Measurements from ENCODE around the gene FAM221A. TPM values are rescaled to one million over a fixed set of nuclear protein-coding genes. Genes with fewer than 3 reads are reported as not detected.

The FAM221A gene
- total RNA-seq, 1 experiment from 2014 or later = 23.3 TPM

DNA sequence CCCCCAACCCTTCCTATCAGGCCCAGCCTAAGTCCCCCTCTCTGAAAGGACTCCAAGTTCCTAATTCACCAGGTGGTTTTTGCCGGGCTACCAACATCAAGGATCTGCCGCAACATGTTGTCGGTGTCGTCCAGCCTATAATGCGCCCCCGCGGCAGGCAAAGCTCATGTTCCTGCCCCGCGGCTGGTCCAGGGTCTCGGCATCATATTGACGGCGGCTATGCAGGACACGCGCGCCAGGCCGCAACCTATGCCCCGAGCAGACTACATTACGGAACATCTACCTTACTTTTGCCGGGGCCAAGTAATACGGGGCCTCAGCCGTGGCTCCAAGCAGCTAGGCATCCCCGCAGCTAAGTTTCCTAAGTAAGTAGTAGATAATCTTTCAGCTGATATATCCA, 24.6 kb upstream of the FAM221A start:
- H3K27me3 Mint-ChIP-seq (ENCODE audit: low read depth) = no peaks in the 10 kb centered on the region; the same call in none of the 2 replicates
- H3K27ac Mint-ChIP-seq = no peak overlapping the region
- H3K36me3 Mint-ChIP-seq = peaks cover 27% of the 10 kb centered on the region
- no peak for ATAC-seq
- ChIA-PET CTCF (interaction anchor here (0.6 to 2.3 kb wide), 5 partner anchors 25 to 324 kb away, joined by 3 to 25 read pairs (median 5); partner anchors contain the start of gene FAM221A), POLR2A (no interaction called here)
- H3K4me1 Mint-ChIP-seq = peaks cover 5% of the 10 kb centered on the region
- TF ChIP-seq ZNF121 (CRISPR knock-in tag; IDR thresholded peaks at IDR 0.05) (no peak), JAZF1 (CRISPR knock-in tag; IDR thresholded peaks at IDR 0.05) (no peak), CREB1 (CRISPR knock-in tag; IDR thresholded peaks at IDR 0.05) (no peak)
- TF ChIP-seq, protein P1, sequence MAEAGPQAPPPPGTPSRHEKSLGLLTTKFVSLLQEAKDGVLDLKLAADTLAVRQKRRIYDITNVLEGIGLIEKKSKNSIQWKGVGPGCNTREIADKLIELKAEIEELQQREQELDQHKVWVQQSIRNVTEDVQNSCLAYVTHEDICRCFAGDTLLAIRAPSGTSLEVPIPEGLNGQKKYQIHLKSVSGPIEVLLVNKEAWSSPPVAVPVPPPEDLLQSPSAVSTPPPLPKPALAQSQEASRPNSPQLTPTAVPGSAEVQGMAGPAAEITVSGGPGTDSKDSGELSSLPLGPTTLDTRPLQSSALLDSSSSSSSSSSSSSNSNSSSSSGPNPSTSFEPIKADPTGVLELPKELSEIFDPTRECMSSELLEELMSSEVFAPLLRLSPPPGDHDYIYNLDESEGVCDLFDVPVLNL (CRISPR knock-in tag; IDR thresholded peaks at IDR 0.05; ENCODE audit: borderline replicate concordance, low read depth) = no peak
- TF ChIP-seq, protein P2, sequence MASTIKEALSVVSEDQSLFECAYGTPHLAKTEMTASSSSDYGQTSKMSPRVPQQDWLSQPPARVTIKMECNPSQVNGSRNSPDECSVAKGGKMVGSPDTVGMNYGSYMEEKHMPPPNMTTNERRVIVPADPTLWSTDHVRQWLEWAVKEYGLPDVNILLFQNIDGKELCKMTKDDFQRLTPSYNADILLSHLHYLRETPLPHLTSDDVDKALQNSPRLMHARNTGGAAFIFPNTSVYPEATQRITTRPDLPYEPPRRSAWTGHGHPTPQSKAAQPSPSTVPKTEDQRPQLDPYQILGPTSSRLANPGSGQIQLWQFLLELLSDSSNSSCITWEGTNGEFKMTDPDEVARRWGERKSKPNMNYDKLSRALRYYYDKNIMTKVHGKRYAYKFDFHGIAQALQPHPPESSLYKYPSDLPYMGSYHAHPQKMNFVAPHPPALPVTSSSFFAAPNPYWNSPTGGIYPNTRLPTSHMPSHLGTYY (CRISPR knock-in tag; IDR thresholded peaks at IDR 0.05) = no peak
- no peak for DNase-seq (ENCODE audit: low spot score)
- peaks cover 43% of the 10 kb centered on the region for H3K9me3 Mint-ChIP-seq
- no peak overlapping the region for H3K4me3 Mint-ChIP-seq

DNA sequence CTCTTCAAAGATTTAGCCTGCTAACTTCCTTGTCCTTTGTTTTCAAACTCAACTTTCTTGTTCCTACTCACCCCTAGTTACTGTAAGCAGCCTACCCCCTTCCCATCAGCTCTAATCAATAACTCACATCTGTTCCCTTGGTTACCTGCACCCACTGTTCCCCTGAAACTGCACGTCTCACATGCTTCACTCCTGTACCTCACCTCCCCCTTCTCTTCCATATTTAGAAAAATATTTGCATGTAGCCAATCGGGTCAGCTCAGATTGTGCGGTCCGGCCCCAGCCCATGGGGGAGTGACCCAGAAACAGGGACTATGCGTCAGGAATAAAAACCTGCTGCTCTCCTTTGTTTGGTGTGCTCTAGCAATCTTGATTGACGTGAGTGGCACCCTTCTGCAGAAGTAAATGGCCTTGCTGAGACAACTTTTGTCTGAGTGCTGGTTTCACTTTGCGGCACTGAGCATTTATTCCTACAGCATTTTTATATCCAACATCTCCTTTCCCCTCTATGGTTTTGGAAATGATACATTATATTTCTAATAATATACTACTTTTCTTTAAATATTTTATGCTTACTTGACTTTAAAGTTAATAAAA, 21.1 kb upstream of the FAM221A start:
- Mint-ChIP-seq H3K9me3 (peaks cover 25% of the 10 kb centered on the region), H3K4me1 (peaks cover 36% of the 10 kb centered on the region), H3K36me3 (peaks cover 19% of the 10 kb centered on the region), H3K27me3 (ENCODE audit: low read depth) (no peaks in the 10 kb centered on the region; the same call in none of the 2 replicates), H3K27ac (no peak overlapping the region), H3K4me3 (no peak overlapping the region)
- CTCF ChIA-PET = interaction anchor here (1.2 to 1.3 kb wide), 2 partner anchors 21 to 38 kb away, joined by 3 to 4 read pairs; partner anchors contain the start of gene FAM221A
- no peak for ATAC-seq
- no peak for TF ChIP-seq GABPB1 (CRISPR knock-in tag; IDR thresholded peaks at IDR 0.05)
- TF ChIP-seq, protein P3, sequence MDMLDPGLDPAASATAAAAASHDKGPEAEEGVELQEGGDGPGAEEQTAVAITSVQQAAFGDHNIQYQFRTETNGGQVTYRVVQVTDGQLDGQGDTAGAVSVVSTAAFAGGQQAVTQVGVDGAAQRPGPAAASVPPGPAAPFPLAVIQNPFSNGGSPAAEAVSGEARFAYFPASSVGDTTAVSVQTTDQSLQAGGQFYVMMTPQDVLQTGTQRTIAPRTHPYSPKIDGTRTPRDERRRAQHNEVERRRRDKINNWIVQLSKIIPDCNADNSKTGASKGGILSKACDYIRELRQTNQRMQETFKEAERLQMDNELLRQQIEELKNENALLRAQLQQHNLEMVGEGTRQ (CRISPR knock-in tag; IDR thresholded peaks at IDR 0.05) = no peak
- POLR2A ChIA-PET = no interaction called here
- DNase-seq (ENCODE audit: low spot score) = no peak

DNA sequence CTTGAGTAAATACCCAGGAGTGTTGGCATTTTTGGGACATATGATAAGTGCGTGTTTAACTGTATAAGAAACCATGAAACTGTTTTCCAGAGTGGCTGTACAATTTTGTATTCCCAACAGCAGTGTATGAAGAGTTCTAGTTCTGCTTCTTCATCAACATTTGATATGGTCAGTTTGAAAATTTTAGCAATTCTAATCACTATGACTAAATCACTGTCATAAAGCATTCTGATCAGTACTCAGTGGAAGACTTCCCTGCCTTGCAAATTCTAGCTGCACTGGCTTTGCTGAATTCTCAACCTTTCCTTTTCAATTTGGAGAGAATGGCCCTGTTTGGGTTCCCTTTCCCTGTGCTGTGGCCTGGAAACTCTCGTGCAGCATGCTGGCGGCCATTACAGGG, 18.6 kb upstream of the FAM221A start:
- peaks cover 16% of the 10 kb centered on the region for H3K9me3 Mint-ChIP-seq

More for the DNA sequence above, 18.6 kb upstream of the FAM221A start:
- DNase-seq (ENCODE audit: low spot score) = no peak
- Mint-ChIP-seq H3K27ac (peak overlapping the region; percentile 28), H3K27me3 (ENCODE audit: low read depth) (no peaks in the 10 kb centered on the region; the same call in 1 of the 2 replicates), H3K4me1 (peaks cover 39% of the 10 kb centered on the region), H3K4me3 (no peak overlapping the region), H3K36me3 (peaks cover 15% of the 10 kb centered on the region)
- no peak for ATAC-seq
- TF ChIP-seq, protein P4, sequence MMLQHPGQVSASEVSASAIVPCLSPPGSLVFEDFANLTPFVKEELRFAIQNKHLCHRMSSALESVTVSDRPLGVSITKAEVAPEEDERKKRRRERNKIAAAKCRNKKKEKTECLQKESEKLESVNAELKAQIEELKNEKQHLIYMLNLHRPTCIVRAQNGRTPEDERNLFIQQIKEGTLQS (CRISPR knock-in tag; conservative IDR thresholded peaks at IDR 0.05) = no peak
- no peak for TF ChIP-seq ELF4 (CRISPR knock-in tag; IDR thresholded peaks at IDR 0.05; ENCODE audit: low read depth)
- TF ChIP-seq CREB1 (CRISPR knock-in tag; IDR thresholded peaks at IDR 0.05) = no peak
- TF ChIP-seq, protein P5, sequence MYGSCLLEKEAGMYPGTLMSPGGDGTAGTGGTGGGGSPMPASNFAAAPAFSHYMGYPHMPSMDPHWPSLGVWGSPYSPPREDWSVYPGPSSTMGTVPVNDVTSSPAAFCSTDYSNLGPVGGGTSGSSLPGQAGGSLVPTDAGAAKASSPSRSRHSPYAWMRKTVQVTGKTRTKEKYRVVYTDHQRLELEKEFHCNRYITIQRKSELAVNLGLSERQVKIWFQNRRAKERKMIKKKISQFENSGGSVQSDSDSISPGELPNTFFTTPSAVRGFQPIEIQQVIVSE (CRISPR knock-in tag; IDR thresholded peaks at IDR 0.05; ENCODE audit: borderline replicate concordance) = no peak
- TF ChIP-seq, protein P6, sequence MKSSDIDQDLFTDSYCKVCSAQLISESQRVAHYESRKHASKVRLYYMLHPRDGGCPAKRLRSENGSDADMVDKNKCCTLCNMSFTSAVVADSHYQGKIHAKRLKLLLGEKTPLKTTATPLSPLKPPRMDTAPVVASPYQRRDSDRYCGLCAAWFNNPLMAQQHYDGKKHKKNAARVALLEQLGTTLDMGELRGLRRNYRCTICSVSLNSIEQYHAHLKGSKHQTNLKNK (CRISPR knock-in tag; IDR thresholded peaks at IDR 0.05) = no peak
- no peak for TF ChIP-seq JUN (CRISPR knock-in tag; IDR thresholded peaks at IDR 0.05)
- TF ChIP-seq ZBTB21 (CRISPR knock-in tag; IDR thresholded peaks at IDR 0.05; ENCODE audit: borderline replicate concordance) = no peak
- TF ChIP-seq, protein P3 (CRISPR knock-in tag; IDR thresholded peaks at IDR 0.05) = no peak
- TF ChIP-seq HMGA2 (CRISPR knock-in tag; IDR thresholded peaks at IDR 0.05) = no peak
- no peak for TF ChIP-seq MYBL2 (CRISPR knock-in tag; IDR thresholded peaks at IDR 0.05)
- TF ChIP-seq ZNF396 (CRISPR knock-in tag; IDR thresholded peaks at IDR 0.05; ENCODE audit: borderline replicate concordance) = no peak
- TF ChIP-seq, protein P7, sequence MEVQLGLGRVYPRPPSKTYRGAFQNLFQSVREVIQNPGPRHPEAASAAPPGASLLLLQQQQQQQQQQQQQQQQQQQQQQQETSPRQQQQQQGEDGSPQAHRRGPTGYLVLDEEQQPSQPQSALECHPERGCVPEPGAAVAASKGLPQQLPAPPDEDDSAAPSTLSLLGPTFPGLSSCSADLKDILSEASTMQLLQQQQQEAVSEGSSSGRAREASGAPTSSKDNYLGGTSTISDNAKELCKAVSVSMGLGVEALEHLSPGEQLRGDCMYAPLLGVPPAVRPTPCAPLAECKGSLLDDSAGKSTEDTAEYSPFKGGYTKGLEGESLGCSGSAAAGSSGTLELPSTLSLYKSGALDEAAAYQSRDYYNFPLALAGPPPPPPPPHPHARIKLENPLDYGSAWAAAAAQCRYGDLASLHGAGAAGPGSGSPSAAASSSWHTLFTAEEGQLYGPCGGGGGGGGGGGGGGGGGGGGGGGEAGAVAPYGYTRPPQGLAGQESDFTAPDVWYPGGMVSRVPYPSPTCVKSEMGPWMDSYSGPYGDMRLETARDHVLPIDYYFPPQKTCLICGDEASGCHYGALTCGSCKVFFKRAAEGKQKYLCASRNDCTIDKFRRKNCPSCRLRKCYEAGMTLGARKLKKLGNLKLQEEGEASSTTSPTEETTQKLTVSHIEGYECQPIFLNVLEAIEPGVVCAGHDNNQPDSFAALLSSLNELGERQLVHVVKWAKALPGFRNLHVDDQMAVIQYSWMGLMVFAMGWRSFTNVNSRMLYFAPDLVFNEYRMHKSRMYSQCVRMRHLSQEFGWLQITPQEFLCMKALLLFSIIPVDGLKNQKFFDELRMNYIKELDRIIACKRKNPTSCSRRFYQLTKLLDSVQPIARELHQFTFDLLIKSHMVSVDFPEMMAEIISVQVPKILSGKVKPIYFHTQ (CRISPR knock-in tag; IDR thresholded peaks at IDR 0.05) = no peak
- no peak for TF ChIP-seq SP1 (CRISPR knock-in tag; conservative IDR thresholded peaks at IDR 0.05)
- ChIA-PET CTCF (interaction anchor here (0.6 to 3.0 kb wide), 4 partner anchors 19 to 388 kb away, joined by 3 to 16 read pairs (median 4); partner anchors contain the start of gene FAM221A), POLR2A (no interaction called here)

All from WTC11 (cell line).